HepG2 (cell line): ENCODE data around the gene NMT2. TPM values are rescaled to one million over a fixed set of nuclear protein-coding genes. Genes with fewer than 3 reads are reported as not detected.
A peak's percentile ranks its signal among the peaks of the same experiment; 100 is the strongest.

Experiments used
- ARID3A ChIP-seq: IDR thresholded peaks from 2 replicates; pipeline ENCODE4 v1.6.1; 2012; ENCODE audit warnings: low read depth, low read length, improper control_type of control experiment
- BCL3 ChIP-seq: sonication (generic); formaldehyde crosslinking; IDR thresholded peaks from 2 replicates; pipeline ENCODE4 v1.5.1; 2020; ENCODE audit warnings: mild to moderate bottlenecking, missing genetic modification reagents, moderate library complexity
- DDIT3 ChIP-seq: sonication (generic); formaldehyde crosslinking; IDR thresholded peaks from 2 replicates; pipeline ENCODE4 v1.4.0; 2020; ENCODE audit warnings: mild to moderate bottlenecking, missing genetic modification reagents
- DNMT1 ChIP-seq: sonication (generic); formaldehyde crosslinking; IDR thresholded peaks from 2 replicates; pipeline ENCODE4 v1.5.1; 2020; ENCODE audit warnings: mild to moderate bottlenecking, missing genetic modification reagents
- ETS1 ChIP-seq: sonication (generic); formaldehyde crosslinking; IDR thresholded peaks from 2 replicates; pipeline ENCODE4 v1.4.0; 2020; ENCODE audit warnings: missing genetic modification reagents
- FOXK1 ChIP-seq: sonication (generic); formaldehyde crosslinking; IDR thresholded peaks from 2 replicates; pipeline ENCODE4 v1.4.0; 2020; ENCODE audit warnings: low read depth, missing genetic modification reagents, borderline replicate concordance
- HOXA7 ChIP-seq: sonication (generic); formaldehyde crosslinking; IDR thresholded peaks from 2 replicates; pipeline ENCODE4 v1.8.1; 2022; ENCODE audit warnings: mild to moderate bottlenecking, missing genetic modification reagents, moderate library complexity
- MED13 ChIP-seq: sonication (generic); formaldehyde crosslinking; IDR thresholded peaks from 2 replicates; pipeline ENCODE4 v1.5.0; 2020; ENCODE audit warnings: missing genetic modification reagents
- MYC ChIP-seq: sonication (generic); formaldehyde crosslinking; IDR thresholded peaks from 2 replicates; pipeline ENCODE4 v1.9.0; 2021; ENCODE audit warnings: missing genetic modification reagents, borderline replicate concordance
- NFKBIZ ChIP-seq: IDR thresholded peaks from 2 replicates; pipeline ENCODE4 v1.6.1; 2018; ENCODE audit warnings: missing genetic modification reagents, missing compliant biosample characterization
- NKX3-1 ChIP-seq: sonication (generic); formaldehyde crosslinking; IDR thresholded peaks from 2 replicates; pipeline ENCODE4 v1.5.0; 2020; ENCODE audit warnings: missing genetic modification reagents
- PTBP1 ChIP-seq: fragments of 200-400 bp; formaldehyde crosslinking; IDR thresholded peaks from 2 replicates; pipeline ENCODE4 v1.6.1; 2018; ENCODE audit warnings: low read length, low read depth; ENCODE audit not compliant: poor library complexity, severe bottlenecking
- SIN3A ChIP-seq: IDR thresholded peaks from 2 replicates; pipeline ENCODE4 v1.6.1; 2011; ENCODE audit warnings: low read depth, mild to moderate bottlenecking, control low read depth, low read length, borderline replicate concordance
- SP4 ChIP-seq: sonication (generic); formaldehyde crosslinking; IDR thresholded peaks from 2 replicates; pipeline ENCODE4 v1.8.1; 2023; ENCODE audit warnings: mild to moderate bottlenecking, missing genetic modification reagents
- TCF12 ChIP-seq, 2 experiments: fragments of 450-650 bp in 1 of 2; sonication (generic) in 1 of 2; formaldehyde crosslinking in 1 of 2; IDR thresholded peaks; 2 replicates each; pipeline versions ENCODE4 v1.6.1 to v1.8.0; 2017 to 2022; ENCODE audit warnings: antibody characterized with exemption in 1 of 2, mild to moderate bottlenecking in 1 of 2, missing genetic modification reagents in 1 of 2, moderate library complexity in 1 of 2
- TGIF2 ChIP-seq: IDR thresholded peaks from 2 replicates; pipeline ENCODE4 v1.6.1; 2016; ENCODE audit warnings: control low read depth, missing compliant biosample characterization
- ZFP41 ChIP-seq: sonication (generic); formaldehyde crosslinking; IDR thresholded peaks from 2 replicates; pipeline ENCODE4 v1.4.0; 2020; ENCODE audit warnings: mild to moderate bottlenecking, missing genetic modification reagents, borderline replicate concordance
- ZMYM4 ChIP-seq: sonication (generic); formaldehyde crosslinking; IDR thresholded peaks from 2 replicates; pipeline ENCODE4 v1.8.1; 2023; ENCODE audit warnings: mild to moderate bottlenecking, missing genetic modification reagents
- ZNF160 ChIP-seq: sonication (generic); formaldehyde crosslinking; IDR thresholded peaks from 2 replicates; pipeline ENCODE4 v1.8.0; 2022; ENCODE audit warnings: mild to moderate bottlenecking, inconsistent platforms, missing genetic modification reagents
- ZNF280D ChIP-seq: sonication (generic); formaldehyde crosslinking; IDR thresholded peaks from 2 replicates; pipeline ENCODE4 v1.5.1; 2020; ENCODE audit warnings: mild to moderate bottlenecking, missing genetic modification reagents
- ZNF296 ChIP-seq: sonication (generic); formaldehyde crosslinking; conservative IDR thresholded peaks from 2 replicates; pipeline ENCODE4 v1.5.0; 2020; ENCODE audit warnings: mild to moderate bottlenecking, missing genetic modification reagents
- ZNF780A ChIP-seq: sonication (generic); formaldehyde crosslinking; IDR thresholded peaks from 2 replicates; pipeline ENCODE4 v1.8.0; 2022; ENCODE audit warnings: mild to moderate bottlenecking, missing genetic modification reagents, moderate library complexity
- polyA plus RNA-seq, 8 experiments: library from polyadenylated mRNA; depleted of rRNA in 3 of 8; stranded (reverse) in 7 of 8; unstranded in 1 of 8; fragments of >200 nt; fragmentation: Illumina TruSeq in 4 of 8; extraction: Trizol in 4 of 8; gene quantifications; 2 replicates each; pipeline versions ENCODE4 v1.2.1 to v1.2.3, GENCODE V29; 2011 to 2016; ENCODE audit warnings: low read depth in 4 of 8, missing spikeins in 1 of 8, mixed read lengths in 1 of 8; ENCODE audit not compliant: insufficient read depth in 1 of 8
- total RNA-seq, 5 experiments: library from RNA; depleted of rRNA; stranded (reverse); fragments of >200 nt; fragmentation: Illumina TruSeq; extraction: Trizol; gene quantifications; 2 replicates each; pipeline ENCODE4 v1.2.3, GENCODE V29; 2016; ENCODE audit warnings: low read depth in 1 of 5

The NMT2 gene
- total and polyA plus RNA-seq, 2 of the 13 experiments (the other 11 are each of a cell fraction or from before 2014, with no cell fraction given): 10.1 to 23.8 TPM

GRCh38 chr10:15167411-15168290 is 842 bp downstream of the NMT2 start (continued):
- TF ChIP-seq ARID3A (no peak), SP4 (CRISPR knock-in tag) (no peak), ZNF280D (no peak), FOXK1 (no peak), DDIT3 (CRISPR knock-in tag) (no peak), SIN3A (no peak), BCL3 (no peak; the same call in 1 of the 2 replicates), MYC (CRISPR knock-in tag) (no peak; the same call in 1 of the 2 replicates), TGIF2 (no peak), NKX3-1 (CRISPR knock-in tag) (no peak), PTBP1 (no peak), DNMT1 (CRISPR knock-in tag) (no peak), ZNF160 (CRISPR knock-in tag) (no peak), TCF12 (IDR thresholded peaks at IDR 0.05) (no peak), TCF12 (CRISPR knock-in tag; IDR thresholded peaks at IDR 0.05) (no peak), ZNF780A (CRISPR knock-in tag) (peak; percentile 7; the same call in 1 of the 2 replicates), ETS1 (CRISPR knock-in tag) (no peak), ZMYM4 (CRISPR knock-in tag) (peak; percentile 10; the same call in 1 of the 2 replicates), HOXA7 (no peak), NFKBIZ (CRISPR knock-in tag) (0 out of 2 replicates have a peak, but pooled peaks have one; percentile 10), ZFP41 (CRISPR knock-in tag) (no peak), ZNF296 (no peak), MED13 (no peak)
